Transverse colon (tissue), 4 donors: Measurements from ENCODE around the gene NLRC5. TPM values are rescaled to one million over a fixed set of nuclear protein-coding genes. Genes with fewer than 3 reads are reported as not detected.
A peak's percentile ranks its signal among the peaks of the same experiment; 100 is the strongest.

Source experiments
- DNase-seq: peaks from one replicate; pipeline ENCODE4 v3.0.0-alpha.2; 2019
- H3K27ac ChIP-seq, 4 donors: fragments of 200-600 bp; sonication (generic); 2 replicates each; pipeline ENCODE4 v1.5.1; 2016 to 2018; ENCODE audit warnings: inconsistent platforms in 4 of 4
- H3K27me3 ChIP-seq: fragments of 200-600 bp; sonication (generic); 2 replicates; pipeline ENCODE4 v1.5.1; 2017; ENCODE audit warnings: inconsistent platforms
- H3K36me3 ChIP-seq, 4 donors: fragments of 200-600 bp; sonication (generic); 2 replicates each; pipeline ENCODE4 v1.5.1; 2017 to 2019; ENCODE audit warnings: inconsistent platforms in 4 of 4
- H3K4me1 ChIP-seq, 4 donors: fragments of 200-600 bp; sonication (generic); 2 replicates each; pipeline ENCODE4 v1.5.1; 2017 to 2020; ENCODE audit warnings: inconsistent platforms in 4 of 4
- H3K4me3 ChIP-seq, 4 donors: fragments of 200-600 bp; sonication (generic); 1 replicate in 1 of 4; 2 replicates in 3 of 4; pipeline versions ENCODE4 v1.5.1 to v1.6.1; 2017 to 2019; ENCODE audit warnings: inconsistent platforms in 4 of 4
- H3K9me3 ChIP-seq, 2 donors: fragments of 200-600 bp; sonication (generic); 2 replicates each; pipeline ENCODE4 v1.5.1; 2017 to 2019; ENCODE audit warnings: inconsistent platforms in 2 of 2
- EP300 ChIP-seq: sonication (generic); formaldehyde crosslinking; IDR thresholded peaks from one replicate; pipeline ENCODE4 v1.6.1; 2017; ENCODE audit warnings: antibody characterized with exemption, low read depth
- POLR2A ChIP-seq: fragments of 450-650 bp; IDR thresholded peaks from one replicate; pipeline ENCODE4 v1.6.1; 2016; ENCODE audit warnings: antibody characterized with exemption, mild to moderate bottlenecking, moderate library complexity
- POLR2AphosphoS5 ChIP-seq, 3 donors: sonication (generic); formaldehyde crosslinking; IDR thresholded peaks; one replicate each; pipeline ENCODE4 v1.6.1; 2016; ENCODE audit warnings: antibody characterized with exemption in 3 of 3
- WGBS, 2 donors: methylation state at CpG; one replicate each; pipeline ENCODE4 v1.1.5; 2018; ENCODE audit warnings: low coverage in 1 of 2; 5-methylcytosine and 5-hydroxymethylcytosine counted together
- in situ Hi-C, 4 donors: fragments of 200-750 bp; cut with MboI; loops; one replicate each; pipeline versions ENCODE4 v1.15.0 to v1.15.1; 2017; ENCODE audit warnings: low sequenced_read_pairs in 3 of 4, low pct_ligation_motif_present in 1 of 4, low pct_unique_long_range_greater_than_20kb in 1 of 4
- intact Hi-C: fragments of 100-400 bp; cut with DNase I; formaldehyde crosslinking; loops from one replicate; pipeline ENCODE4 v1.15.1; 2023; ENCODE audit warnings: low total_unique reads
- total RNA-seq, 4 donors: library from RNA; depleted of rRNA; stranded (reverse); fragments of >200 nt; gene quantifications; one replicate each; pipeline ENCODE4 v1.1.0, GENCODE V29; 2016
- TF ChIP-seq, protein P1 (sequence below), 5 experiments: fragments of 200-600 bp in 3 of 5; fragments of 450-650 bp in 2 of 5; sonication (generic) in 3 of 5; IDR thresholded peaks; 1 replicate in 2 of 5; 2 replicates in 3 of 5; pipeline ENCODE4 v1.5.1; 2016 to 2017; ENCODE audit warnings: antibody characterized with exemption in 5 of 5, inconsistent platforms in 3 of 5, mild to moderate bottlenecking in 2 of 5, moderate library complexity in 1 of 5

NLRC5 gene
- total RNA-seq, 4 donors from 2014 or later = 59.4 to 171 (median 73.6) TPM

DNA sequence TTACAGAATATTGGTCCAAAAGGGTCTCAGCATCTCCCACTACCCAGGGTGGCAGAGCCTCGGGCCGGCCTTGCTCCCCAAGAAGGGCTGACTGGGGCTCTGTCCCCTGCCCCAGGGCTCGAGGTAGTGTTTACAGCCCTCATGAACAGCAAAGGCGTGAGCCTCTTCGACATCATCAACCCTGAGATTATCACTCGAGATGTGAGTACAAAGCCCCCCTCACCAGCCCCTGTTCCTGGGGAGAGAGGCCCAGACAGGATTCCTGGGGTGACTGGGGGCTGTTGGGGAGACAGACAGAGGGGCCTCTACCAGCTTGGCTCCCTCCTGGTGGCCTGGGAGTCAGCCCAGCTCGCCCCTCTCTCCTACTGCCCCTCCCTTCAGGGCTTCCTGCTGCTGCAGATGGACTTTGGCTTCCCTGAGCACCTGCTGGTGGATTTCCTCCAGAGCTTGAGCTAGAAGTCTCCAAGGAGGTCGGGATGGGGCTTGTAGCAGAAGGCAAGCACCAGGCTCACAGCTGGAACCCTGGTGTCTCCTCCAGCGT, 6.1 kb upstream of the NLRC5 start:
- 56% methylated on average over 8 of the region's 9 CpGs; no CpG with 5 or more reads in 1 of the 2 donors for WGBS, 2 donors
- intact Hi-C loops = no loop called here
- DNase-seq = peak; percentile 73

DNA sequence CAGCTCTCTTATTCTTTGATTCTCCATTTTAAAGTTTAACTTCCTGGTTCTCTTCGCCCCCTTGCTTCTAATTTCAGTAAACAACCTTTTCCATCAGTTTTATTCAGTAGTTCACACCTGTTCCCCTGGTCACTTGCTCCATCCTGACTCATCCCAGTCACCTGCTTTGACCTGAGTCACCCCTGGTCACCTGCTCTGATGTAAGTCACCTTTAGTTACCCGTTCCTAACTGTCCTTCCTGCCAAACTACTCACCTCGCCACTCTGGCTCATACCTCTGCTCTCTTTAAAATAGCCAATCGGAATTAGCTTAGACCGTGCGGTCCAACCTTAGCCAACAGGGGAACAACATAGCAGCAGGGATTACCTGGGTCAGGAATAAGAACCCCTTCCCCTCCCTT, 4.7 kb upstream of the NLRC5 start:
- TF ChIP-seq, protein P1, sequence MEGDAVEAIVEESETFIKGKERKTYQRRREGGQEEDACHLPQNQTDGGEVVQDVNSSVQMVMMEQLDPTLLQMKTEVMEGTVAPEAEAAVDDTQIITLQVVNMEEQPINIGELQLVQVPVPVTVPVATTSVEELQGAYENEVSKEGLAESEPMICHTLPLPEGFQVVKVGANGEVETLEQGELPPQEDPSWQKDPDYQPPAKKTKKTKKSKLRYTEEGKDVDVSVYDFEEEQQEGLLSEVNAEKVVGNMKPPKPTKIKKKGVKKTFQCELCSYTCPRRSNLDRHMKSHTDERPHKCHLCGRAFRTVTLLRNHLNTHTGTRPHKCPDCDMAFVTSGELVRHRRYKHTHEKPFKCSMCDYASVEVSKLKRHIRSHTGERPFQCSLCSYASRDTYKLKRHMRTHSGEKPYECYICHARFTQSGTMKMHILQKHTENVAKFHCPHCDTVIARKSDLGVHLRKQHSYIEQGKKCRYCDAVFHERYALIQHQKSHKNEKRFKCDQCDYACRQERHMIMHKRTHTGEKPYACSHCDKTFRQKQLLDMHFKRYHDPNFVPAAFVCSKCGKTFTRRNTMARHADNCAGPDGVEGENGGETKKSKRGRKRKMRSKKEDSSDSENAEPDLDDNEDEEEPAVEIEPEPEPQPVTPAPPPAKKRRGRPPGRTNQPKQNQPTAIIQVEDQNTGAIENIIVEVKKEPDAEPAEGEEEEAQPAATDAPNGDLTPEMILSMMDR (IDR thresholded peaks at IDR 0.05) = no peak
- TF ChIP-seq EP300 (no peak), POLR2AphosphoS5 (IDR thresholded peaks at IDR 0.05) (no peak), POLR2A (no peak)
- H3K27me3 ChIP-seq = no peaks in the 10 kb centered on the region
- H3K4me1 ChIP-seq = peaks cover 15 to 53% (median 23%) of the 10 kb centered on the region in 4 donors
- intact Hi-C loops (no loop called here), in situ Hi-C loops (no loop called here)
- no peaks in the 10 kb centered on the region for H3K9me3 ChIP-seq
- no peaks in the 10 kb centered on the region for H3K36me3 ChIP-seq
- 92 to 94% methylated on average over 4 to 6 of the region's 6 CpGs for WGBS, 2 donors
- no peak for DNase-seq
- peak overlapping the region; percentile 31 to 68 (median 62) for H3K27ac ChIP-seq
- H3K4me3 ChIP-seq = no peak overlapping the region

More for the DNA sequence above, 6.1 kb upstream of the NLRC5 start:
- Histone ChIP-seq H3K36me3 (no peaks in the 10 kb centered on the region), H3K4me3 (no peak overlapping the region), H3K4me1 (peaks cover 6 to 44% (median 20%) of the 10 kb centered on the region in 4 donors), H3K27me3 (no peaks in the 10 kb centered on the region), H3K27ac (peak overlapping the region; percentile 49 to 61 (median 56)), H3K9me3 (no peaks in the 10 kb centered on the region)
- TF ChIP-seq, protein P1 (IDR thresholded peaks at IDR 0.05) = peak in 3 of 5 experiments; percentile 11 to 47 (median 36)
- TF ChIP-seq EP300 (no peak), POLR2A (peak; percentile 51), POLR2AphosphoS5 (IDR thresholded peaks at IDR 0.05) (peak; percentile 24 to 64 (median 34))
- in situ Hi-C loops = no loop called here

DNA sequence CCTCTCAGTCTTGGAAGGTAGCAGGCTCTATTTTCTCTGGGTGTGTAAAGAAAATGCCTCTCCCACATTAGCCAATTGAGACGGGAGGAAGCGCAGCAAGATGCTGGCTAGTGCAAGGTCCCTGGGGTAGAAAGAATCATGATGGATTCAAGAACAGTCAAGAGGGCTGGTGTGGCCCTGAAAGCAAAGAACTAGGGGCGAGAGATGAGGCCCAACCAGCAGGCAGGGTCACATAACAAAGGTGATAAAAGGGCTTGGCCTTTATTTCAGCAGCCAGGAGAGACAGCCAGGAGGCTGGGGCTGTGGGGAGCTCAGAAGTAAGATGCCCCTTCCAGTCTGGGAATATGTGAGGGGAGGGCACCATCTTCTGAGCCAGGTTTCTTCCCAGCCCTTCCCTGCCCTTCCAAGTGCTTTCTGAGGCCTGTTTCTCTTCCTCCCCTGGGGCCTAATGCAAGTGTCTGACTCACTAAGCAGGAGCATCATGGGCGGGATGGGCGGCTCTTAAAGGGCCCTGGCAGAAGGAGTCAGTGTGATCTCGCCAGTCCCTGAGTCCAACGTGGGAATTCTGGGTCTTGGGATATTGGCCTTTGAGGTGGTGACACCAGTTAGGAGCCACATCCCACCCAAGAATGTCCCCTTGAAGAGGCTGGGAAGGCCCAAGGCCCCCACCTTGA, 3.9 kb upstream of the NLRC5 start:
- in situ Hi-C loops (no loop called here), intact Hi-C loops (no loop called here)
- H3K27me3 ChIP-seq = no peaks in the 10 kb centered on the region
- no peak for TF ChIP-seq POLR2A
- TF ChIP-seq, protein P1 (IDR thresholded peaks at IDR 0.05) = no peak
- no peak for TF ChIP-seq POLR2AphosphoS5 (IDR thresholded peaks at IDR 0.05)
- TF ChIP-seq EP300 = no peak
- peaks cover 16 to 58% (median 26%) of the 10 kb centered on the region in 4 donors for H3K4me1 ChIP-seq
- H3K4me3 ChIP-seq = no peak overlapping the region
- no peaks in the 10 kb centered on the region for H3K9me3 ChIP-seq
- WGBS, 2 donors = 61 to 70% methylated on average over 3 to 7 of the region's 7 CpGs
- DNase-seq = peak; percentile 72
- peak overlapping the region; percentile 31 to 68 (median 62) for H3K27ac ChIP-seq
- H3K36me3 ChIP-seq = no peaks in the 10 kb centered on the region

DNA sequence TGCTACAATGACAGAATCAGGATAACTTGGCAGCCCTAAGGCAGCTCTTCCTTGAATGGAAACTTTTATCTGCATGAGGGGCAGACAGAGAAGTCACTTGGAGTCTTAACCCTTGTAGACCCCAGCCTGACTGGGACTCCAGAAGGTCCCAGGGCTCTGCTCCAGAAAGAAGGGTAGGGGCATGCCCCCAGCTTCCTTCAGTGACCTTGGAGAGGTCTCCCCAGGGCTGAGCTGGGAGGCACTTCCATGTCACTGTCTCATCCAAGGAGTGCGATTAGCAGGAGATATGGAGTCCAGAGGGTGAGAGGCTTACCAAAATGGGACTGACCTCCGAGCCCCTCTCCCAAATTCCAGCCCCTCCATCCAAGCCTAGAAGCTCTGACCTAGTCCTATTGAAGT, 3.4 kb upstream of the NLRC5 start:
- intact Hi-C loops = no loop called here
- peak overlapping the region; percentile 31 to 68 (median 62) for H3K27ac ChIP-seq
- in situ Hi-C loops = no loop called here
- DNase-seq = no peak
- H3K36me3 ChIP-seq = no peaks in the 10 kb centered on the region
- no peaks in the 10 kb centered on the region for H3K9me3 ChIP-seq
- whole genome bisulfite sequencing, 2 donors = 97% methylated on average over 2 of the region's 2 CpGs; no CpG with 5 or more reads in 1 of the 2 donors
- no peak overlapping the region for H3K4me3 ChIP-seq
- no peaks in the 10 kb centered on the region for H3K27me3 ChIP-seq
- TF ChIP-seq, protein P1 (IDR thresholded peaks at IDR 0.05) = no peak
- TF ChIP-seq POLR2AphosphoS5 (IDR thresholded peaks at IDR 0.05) (no peak), POLR2A (no peak), EP300 (no peak)
- peaks cover 21 to 64% (median 31%) of the 10 kb centered on the region in 4 donors for H3K4me1 ChIP-seq
